Hematopoietic multipotent progenitor cell treated with erythropoietin and hydrocortisone succinate and interleukin-3 and kit ligand, for 15 days (in vitro differentiated cells): ENCODE results near the gene NDEL1.

ENCODE experiments used
- DNase-seq: peaks from one replicate; pipeline ENCODE4 v3.0.0-alpha.2; 2015; ENCODE audit warnings: low spot score

The NDEL1 gene

DNA sequence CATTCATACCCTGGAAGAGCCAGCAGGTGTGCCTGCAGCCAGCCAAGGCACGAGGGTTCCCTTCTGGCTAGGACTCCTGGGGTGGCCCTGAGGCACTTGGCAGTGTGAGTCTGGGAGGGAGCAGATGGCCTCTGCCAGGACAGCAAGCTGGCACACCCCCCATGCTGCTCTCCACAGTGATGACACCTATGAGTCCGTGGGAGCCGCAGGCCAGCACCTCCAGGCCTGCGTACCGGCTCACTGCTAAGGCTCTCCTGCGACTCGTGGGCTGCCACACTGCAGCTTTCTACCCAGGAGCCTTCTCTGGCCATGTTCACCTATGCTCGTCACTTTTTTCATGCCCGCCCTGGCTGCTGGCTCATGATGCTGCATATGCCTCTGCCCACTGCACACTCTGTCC, 68.1 kb downstream of the NDEL1 start:
- DNase-seq: no peak

DNA sequence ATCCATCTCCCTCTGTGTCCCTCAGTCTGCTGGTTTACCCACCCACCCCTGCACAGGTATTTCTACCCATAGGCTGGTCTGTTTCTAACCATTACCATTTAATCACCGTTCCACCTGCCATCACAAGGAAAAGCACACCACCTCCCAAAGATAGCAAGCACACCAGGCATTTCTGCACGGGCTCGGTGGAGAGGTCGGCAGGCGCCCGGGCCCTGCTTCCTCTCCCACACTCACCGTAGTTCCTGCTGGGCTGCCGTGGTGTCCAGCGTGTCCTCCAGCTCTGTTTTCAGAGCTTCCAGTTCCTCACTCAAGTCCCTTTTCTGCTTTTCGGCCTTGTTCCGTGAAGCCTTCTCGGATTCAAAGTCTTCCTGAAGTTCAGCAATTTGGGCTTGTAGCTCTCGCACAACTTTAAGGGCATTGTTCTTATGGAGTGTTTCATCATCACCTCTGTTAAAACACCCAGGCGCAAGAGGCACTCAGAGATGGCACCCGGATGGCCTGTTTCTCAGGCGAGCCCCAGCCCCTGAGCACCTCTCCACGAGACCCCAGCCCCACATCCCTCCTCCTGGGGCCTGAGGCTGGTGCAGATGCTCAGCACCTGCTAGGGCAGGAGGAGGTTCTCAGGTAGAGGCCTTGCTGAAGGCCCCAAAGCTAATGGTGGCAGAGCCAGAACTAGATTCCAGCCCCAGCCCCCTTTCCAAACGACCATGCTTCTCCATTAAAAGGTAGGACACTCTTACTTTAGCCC, 69.0 kb downstream of the NDEL1 start:
- no peak for DNase-seq

DNA sequence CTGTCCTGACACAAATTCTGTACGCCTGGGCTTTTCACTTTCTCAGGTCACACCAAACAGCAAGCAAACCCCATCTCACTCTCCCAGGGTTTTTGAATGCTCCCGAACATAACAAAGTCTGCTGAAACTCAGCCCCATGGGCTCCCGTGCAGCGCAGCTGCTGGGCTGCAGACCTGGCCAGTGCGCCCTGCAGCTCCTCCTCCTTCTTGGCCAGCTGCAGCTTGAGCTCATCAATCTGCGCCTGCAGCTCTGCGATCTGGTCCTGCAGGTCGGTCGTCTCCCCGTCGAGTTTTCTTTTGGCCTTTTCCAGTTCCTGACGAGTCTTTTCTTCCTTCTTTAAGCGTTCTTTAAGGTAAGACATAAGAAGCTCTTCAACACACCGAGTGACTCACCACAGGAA, 70.5 kb downstream of the NDEL1 start:
- no peak for DNase-seq

DNA sequence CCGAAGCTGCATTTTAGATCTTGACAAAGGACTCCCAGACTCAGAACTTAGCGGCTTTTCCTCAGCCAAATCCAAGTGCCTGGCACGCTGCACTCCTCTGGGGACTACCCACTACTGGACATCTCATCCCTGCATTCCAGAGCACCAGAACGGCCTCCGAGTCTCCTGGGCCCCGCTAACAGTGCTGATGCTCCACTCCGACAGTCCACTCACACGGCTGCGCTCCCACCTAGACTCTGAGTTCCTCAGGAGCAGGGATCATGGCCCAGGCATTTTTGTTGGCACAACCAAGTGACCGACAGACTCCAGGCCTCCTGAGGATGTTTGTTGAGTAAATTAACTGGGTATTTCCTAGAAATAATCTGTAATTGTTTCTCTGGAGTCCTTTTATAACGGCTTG, 79.1 kb downstream of the NDEL1 start:
- DNase-seq: no peak
